Measurements from ENCODE around the gene POLR2H. TPM values are rescaled to one million over a fixed set of nuclear protein-coding genes. Genes with fewer than 3 reads are reported as not detected.

The POLR2H gene
- total and polyA plus RNA-seq, 9 donors: 47.3 to 86.9 (median 60.6) TPM

DNA sequence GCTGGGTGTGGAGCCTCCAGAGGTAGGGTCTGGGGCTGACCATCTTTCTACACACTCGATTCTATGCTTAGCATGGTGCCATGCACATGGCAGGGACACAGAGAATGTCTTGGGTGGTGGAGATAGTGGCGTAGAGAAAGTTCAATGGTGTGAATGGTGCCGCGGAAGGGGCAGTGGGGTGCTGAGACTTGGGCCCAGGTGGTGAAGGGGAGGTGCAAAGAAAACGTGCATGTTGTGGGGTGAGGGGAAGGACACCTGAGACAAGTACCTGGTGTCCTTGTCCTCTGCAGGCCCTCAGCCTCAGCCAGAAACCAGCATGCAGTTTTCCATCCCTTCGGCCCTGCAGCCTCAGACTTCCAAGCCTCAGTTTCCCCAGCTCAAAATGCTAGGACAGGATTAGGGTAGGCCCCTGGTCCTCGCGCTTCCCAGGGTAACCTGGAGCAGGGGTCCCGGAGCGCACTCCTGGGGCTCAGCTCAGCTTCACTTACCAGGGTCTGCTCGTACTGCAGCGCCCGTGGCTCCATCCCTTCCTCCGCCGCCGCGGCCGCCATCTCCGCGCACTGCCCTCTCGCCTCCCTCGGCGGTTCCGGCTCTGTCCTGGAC, 480 bp upstream of the POLR2H start:
- DNase-seq: no peak
- Histone ChIP-seq H3K9me3 (no peaks in the 10 kb centered on the region), H3K27ac (peak overlapping the region; percentile 95 to 100), H3K27me3 (no peaks in the 10 kb centered on the region), H3K36me3 (no peaks in the 10 kb centered on the region), H3K4me3 (peak overlapping the region; percentile 76), H3K4me1 (ENCODE audit: insufficient read depth) (peaks cover 19% of the 10 kb centered on the region)
- WGBS, 3 donors: 2 to 4% (median 4%) methylated on average over 24 of the region's 24 CpGs
- TF ChIP-seq POLR2A (IDR thresholded peaks at IDR 0.05): no peak
- TF ChIP-seq, protein P1, sequence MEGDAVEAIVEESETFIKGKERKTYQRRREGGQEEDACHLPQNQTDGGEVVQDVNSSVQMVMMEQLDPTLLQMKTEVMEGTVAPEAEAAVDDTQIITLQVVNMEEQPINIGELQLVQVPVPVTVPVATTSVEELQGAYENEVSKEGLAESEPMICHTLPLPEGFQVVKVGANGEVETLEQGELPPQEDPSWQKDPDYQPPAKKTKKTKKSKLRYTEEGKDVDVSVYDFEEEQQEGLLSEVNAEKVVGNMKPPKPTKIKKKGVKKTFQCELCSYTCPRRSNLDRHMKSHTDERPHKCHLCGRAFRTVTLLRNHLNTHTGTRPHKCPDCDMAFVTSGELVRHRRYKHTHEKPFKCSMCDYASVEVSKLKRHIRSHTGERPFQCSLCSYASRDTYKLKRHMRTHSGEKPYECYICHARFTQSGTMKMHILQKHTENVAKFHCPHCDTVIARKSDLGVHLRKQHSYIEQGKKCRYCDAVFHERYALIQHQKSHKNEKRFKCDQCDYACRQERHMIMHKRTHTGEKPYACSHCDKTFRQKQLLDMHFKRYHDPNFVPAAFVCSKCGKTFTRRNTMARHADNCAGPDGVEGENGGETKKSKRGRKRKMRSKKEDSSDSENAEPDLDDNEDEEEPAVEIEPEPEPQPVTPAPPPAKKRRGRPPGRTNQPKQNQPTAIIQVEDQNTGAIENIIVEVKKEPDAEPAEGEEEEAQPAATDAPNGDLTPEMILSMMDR (IDR thresholded peaks at IDR 0.05): no peak
- intact Hi-C loops (cut with DNase I): loop anchor here in 1 of 4 donors (10.0 kb wide), 1 partner anchor 46 kb away; the partner anchor contains the start of gene EIF4G1

DNA sequence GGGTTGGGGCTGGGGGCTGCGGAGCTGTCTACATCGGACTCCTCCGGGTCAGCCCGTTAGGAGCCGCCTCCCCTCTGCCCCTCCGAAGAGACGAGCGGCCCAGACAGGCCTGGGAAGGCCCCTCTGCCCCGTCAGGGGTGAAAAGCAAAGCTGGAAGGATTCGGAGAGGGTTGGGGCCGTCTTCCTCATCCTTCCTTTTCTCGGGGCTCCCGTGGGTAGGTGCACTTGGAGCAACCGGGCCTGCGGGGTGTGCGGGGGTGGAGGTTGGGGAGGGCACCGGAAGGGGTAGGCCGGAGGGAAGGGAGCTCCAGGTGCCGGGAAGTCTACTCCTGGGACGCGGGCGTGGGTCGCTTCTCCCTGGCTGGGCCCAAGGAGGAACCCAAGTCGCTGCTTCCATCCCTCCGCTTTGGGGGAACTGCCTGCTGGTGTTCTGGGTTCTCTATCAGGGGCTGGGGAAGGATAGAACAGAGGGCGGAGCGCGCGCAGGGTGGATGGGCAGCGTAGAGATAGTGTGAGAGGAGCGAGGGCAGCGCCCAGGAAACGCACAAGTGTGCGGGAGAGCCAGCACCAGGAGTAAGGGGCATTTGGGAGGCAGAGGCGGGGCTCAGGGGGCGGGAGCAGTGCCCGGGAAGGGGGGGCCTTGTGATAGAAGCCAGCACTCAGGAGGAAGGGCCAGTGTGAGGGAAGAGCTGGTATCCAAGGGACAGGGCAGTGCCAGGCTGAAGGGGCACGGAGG, 590 bp downstream of the POLR2H start:
- no peaks in the 10 kb centered on the region for H3K9me3 ChIP-seq
- peak in 2 of 5 donors; percentile 83 for DNase-seq
- no peaks in the 10 kb centered on the region for H3K27me3 ChIP-seq
- 0% methylated on average over 35 to 38 of the region's 38 CpGs for WGBS, 3 donors
- H3K4me3 ChIP-seq: peak overlapping the region; percentile 76
- intact Hi-C loops (cut with DNase I): loop anchor here in 1 of 4 donors (10.0 kb wide), 1 partner anchor 47 kb away; the partner anchor contains the start of gene EIF4G1
- peaks cover 19% of the 10 kb centered on the region for H3K4me1 ChIP-seq (ENCODE audit: insufficient read depth)
- peak overlapping the region; percentile 95 to 100 for H3K27ac ChIP-seq
- H3K36me3 ChIP-seq: no peaks in the 10 kb centered on the region
- TF ChIP-seq, protein P1 (IDR thresholded peaks at IDR 0.05): no peak
- TF ChIP-seq EP300 (IDR thresholded peaks at IDR 0.05) (no peak), POLR2A (IDR thresholded peaks at IDR 0.05) (no peak)

DNA sequence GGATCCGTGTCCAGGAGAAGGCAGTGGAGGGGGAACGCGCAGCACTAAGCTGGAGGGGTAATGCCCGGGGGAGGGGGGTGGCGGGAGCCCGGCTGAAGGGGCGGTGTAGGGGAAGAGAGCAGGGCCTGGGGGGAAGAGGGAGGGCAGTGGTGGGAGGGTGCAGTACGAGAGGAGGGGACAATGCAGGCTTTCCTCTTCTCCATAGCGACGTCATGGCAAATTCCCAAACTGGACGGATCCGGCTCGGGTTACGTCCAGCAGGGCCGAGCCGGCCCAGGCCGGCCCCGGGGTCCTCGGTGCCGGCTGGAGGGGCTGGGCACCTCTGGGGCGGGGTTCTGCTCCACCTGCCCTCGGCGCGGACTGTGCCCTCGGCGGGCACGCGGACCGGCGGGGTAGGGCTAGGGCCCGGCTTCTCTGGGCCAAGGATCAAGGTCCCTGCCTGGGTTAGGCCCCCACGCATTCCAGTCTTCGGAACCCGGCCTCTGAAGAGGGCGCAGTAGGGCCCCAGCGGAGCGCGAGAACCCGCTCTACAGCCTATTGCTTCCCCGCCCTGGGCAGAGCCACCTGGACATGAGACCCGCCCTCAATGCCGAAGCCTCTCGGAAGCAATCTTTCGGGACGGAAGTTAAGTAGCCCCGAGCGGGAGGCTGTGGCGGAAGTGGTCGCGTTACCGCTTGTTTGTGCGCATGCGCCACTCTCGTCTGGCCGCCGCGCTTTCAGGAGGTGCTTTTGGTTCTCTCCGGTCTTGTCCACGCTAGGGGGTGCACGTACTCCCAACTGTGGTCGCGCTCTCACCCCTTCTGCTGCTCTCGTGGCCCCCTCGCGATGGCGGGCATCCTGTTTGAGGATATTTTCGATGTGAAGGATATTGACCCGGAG, 1.4 kb downstream of the POLR2H start:
- 0% methylated on average over 53 to 68 of the region's 68 CpGs for WGBS, 3 donors
- Histone ChIP-seq H3K27me3 (no peaks in the 10 kb centered on the region), H3K27ac (peak overlapping the region; percentile 95 to 100), H3K36me3 (no peaks in the 10 kb centered on the region), H3K4me1 (ENCODE audit: insufficient read depth) (peaks cover 19% of the 10 kb centered on the region), H3K9me3 (no peaks in the 10 kb centered on the region), H3K4me3 (peak overlapping the region; percentile 76)
- DNase-seq: peak; percentile 95 to 98 (median 97)
- TF ChIP-seq EP300 (IDR thresholded peaks at IDR 0.05): no peak
- TF ChIP-seq POLR2A (IDR thresholded peaks at IDR 0.05): peak; percentile 79
- TF ChIP-seq, protein P1 (IDR thresholded peaks at IDR 0.05): peak in 2 of 3 donors; percentile 69 to 74
- intact Hi-C loops (cut with DNase I): loop anchor here in 1 of 4 donors (10.0 kb wide), 1 partner anchor 48 kb away; the partner anchor contains the start of gene EIF4G1

Data from ovary (tissue), 9 donors.